ENCODE measurements around the gene ZNF629.

GRCh38 chr16:30744183-30744582 is 42.8 kb downstream of the ZNF629 start:
- TF ChIP-seq ZFP3 (CRISPR knock-in tag; IDR thresholded peaks at IDR 0.05), result no peak
- no peak for TF ChIP-seq PATZ1 (CRISPR knock-in tag; IDR thresholded peaks at IDR 0.05; ENCODE audit: borderline replicate concordance)
- TF ChIP-seq TSHZ2 (CRISPR knock-in tag; IDR thresholded peaks at IDR 0.05), result no peak
- TF ChIP-seq ZNF565 (CRISPR knock-in tag; conservative IDR thresholded peaks at IDR 0.05; ENCODE audit: low read depth), result no peak
- TF ChIP-seq SNAI2 (CRISPR knock-in tag; IDR thresholded peaks at IDR 0.05), result no peak
- no peak for TF ChIP-seq ISL1 (CRISPR knock-in tag; IDR thresholded peaks at IDR 0.05)
- no peak for TF ChIP-seq ESRRG (CRISPR knock-in tag; IDR thresholded peaks at IDR 0.05)
- no peak for TF ChIP-seq RARB (CRISPR knock-in tag; IDR thresholded peaks at IDR 0.05)
- no peak for TF ChIP-seq ZFP30 (CRISPR knock-in tag; IDR thresholded peaks at IDR 0.05)
- TF ChIP-seq PPARA (CRISPR knock-in tag; IDR thresholded peaks at IDR 0.05; ENCODE audit: borderline replicate concordance), result no peak
- no peak for TF ChIP-seq ZNF70 (CRISPR knock-in tag; IDR thresholded peaks at IDR 0.05)
